GM19099 (cell line): Measurements from ENCODE around the gene CXCL13.

ENCODE experiments used
- POLR2A ChIP-seq: IDR thresholded peaks from 3 replicates; pipeline ENCODE4 v1.6.1; 2011; ENCODE audit warnings: low read depth; ENCODE audit not compliant: insufficient read length; ENCODE audit errors: extremely low read depth

Gene CXCL13

DNA sequence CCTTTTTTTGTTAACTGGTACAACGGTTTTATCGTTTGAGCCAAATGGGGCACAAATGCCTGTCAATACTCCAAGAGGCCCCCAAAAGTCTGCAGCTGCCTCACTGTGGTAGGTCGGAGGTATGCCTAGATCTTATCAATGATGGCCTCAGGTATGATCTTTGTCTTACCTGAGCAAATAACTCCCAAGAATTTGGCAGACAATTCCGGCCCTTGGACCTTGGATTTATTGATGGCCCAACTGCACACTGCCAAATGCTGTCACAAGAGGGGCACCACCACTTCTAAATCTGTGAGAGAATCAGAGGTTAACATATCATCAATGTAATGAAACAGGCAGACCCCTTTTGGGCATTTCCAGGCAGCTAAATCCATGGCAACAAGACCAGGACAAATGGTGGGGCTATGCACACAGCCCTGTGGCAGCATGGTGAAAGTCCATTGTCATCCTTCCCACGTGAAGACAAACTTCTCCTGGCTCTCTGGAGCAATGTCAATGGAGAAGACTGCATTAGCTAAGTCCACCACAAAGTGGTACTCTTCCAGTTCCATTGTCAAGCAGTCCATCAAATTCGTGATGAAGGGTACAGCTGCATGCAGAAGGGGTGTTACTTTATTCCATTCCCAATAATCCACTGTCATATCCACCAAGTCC lies 28.6 kb downstream of the CXCL13 start:
- no peak for TF ChIP-seq POLR2A

DNA sequence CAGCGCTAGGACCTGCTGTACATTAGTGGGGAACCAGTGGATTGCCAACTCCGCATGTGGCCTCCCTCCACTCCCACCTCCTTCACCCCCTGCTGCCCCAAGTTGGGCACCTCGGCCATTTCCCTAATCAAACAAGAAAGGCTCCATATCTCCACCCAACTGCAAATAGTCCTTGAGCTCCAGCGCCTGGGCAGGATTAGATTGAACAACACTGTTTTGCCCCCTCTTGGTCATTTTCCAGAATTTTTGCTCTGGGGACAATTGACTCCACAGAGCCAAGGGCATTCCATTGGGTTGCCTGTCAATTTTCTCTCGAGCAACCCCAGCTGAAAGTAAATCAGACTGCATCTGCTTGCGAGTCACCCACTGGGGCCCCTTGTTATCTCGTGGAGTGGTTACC lies 29.6 kb downstream of the CXCL13 start:
- no peak for TF ChIP-seq POLR2A

DNA sequence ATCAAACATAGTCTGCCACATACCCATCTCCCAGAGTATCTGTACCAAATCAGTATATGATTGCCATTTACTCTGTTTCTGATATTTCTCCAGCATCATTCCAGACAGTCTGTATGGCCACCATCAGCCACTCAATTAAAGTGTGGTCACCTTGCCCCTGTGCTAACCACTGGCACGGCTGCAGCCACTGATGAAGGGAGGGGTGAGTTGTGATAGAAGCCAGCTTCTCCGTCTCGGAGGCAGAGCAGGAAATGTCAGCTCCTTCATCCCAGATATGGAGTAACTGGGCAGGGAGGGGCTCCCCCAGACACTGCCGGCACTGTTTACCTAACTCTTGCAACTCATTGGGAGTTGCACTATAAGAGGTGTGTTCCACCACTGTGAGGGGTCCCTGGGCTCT lies 30.3 kb downstream of the CXCL13 start:
- no peak for TF ChIP-seq POLR2A

DNA sequence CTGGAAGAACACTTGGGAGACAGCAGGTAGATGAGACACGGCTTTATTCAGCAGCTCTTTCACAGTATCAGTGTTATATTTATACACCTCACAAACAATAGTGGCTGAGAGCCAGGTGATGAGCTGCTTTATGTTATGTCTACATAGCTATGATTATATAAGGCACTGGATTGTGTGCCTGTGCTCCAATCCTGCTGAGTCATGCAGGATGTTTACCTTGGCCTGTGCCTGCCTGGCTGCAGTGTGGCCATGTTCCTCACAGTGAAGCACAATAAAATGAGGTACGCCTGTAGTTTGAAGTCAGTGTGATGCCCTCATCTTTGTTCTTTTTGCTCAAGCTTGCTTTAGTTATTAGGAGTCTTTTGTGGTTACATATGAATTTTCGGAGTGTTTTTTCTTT lies 31.3 kb downstream of the CXCL13 start:
- TF ChIP-seq POLR2A: no peak

DNA sequence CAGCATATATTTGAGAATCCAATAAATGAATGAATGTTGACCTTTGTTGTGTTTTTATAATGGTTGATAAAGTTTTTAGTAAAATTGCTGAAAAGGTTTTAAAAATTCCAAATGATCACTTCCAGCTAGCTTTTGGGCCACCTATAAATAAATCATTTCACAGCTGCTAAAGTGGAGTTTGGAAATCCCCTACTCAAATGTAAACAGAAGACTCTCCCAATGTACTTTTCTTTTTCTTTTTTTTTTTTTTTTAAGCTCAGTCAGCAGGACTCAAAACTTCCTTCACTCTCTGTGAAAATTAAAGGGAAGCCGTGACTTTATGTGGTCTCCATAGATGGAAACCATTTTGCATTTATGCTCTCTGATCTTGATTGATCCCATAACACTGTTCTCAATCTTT lies 45.2 kb downstream of the CXCL13 start:
- TF ChIP-seq POLR2A: no peak

DNA sequence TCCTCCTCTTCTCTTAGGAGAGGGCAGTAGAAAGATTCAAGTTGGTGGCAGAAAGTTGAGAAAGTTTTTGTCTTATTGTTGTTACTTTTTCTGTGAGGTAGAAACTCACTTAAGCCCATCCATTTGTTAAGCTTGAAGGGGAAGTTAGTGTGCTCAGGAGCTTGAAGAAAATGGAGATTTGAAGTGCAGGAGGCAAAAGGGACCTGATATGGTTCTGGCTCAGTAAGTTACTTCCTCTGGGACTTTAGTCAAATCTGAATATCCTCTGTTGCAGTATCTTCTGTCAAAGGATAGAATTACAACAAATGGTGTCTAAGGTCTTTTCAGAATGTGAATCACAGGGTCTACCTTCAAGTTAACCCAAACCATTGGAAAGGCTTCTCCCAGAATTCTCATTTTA lies 46.2 kb downstream of the CXCL13 start:
- TF ChIP-seq POLR2A: no peak

DNA sequence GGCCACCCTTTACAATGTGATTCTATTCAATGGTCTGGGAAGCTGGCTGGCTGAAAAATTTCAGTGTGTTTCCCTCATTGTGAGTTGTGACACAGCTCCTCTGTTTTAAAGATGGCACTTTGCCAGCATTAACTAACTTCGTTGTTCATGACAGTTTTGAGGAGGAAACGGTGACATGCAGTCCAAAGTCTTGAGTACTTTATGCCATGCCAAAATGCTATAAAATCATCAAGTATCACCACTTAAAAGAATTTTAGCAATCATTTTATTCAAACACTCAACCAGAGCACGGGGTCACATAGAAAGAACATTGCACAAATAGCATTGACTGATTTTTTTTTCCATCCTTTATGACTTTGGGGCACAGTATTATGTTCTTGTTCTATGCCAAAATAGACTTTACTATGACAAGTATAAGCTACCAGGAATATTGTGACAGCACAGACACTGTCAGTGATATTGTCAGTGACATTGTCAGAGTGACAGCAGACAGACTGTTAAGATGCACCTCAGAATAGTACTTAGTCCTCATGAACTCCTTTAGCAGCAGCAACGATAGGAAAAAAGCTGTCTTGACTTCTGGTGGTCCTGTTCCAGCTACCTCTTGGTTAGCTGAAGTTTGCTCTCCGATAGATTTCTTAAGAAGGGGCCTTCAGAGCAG lies 46.7 kb downstream of the CXCL13 start:
- TF ChIP-seq POLR2A: no peak

DNA sequence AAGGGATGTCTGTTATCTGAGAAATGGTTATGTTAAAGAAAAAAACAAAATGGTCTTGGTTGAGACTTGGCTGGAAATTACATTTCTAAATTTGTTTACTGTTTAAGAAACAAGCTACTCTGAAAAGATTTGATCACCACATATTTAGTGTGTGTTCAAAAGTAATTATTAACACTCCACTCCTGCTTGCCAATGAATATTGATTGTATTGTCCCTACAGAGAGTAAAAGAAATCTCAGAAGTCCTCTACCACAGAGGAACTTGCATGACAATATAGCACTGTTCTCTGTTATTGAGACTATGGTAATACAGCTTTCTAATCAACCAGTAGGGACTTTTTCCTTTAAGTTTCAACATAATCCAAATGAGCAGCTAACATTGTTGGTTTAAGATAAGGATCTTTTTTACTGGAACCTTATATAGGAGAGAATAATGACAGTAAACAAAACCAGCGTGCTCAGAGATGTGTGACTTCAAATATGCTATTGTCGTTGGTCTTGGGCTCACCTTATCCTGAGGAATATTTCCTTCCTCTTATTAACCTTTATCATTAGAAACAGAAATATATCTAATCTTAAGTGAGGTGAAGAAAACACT lies 47.6 kb downstream of the CXCL13 start:
- no peak for TF ChIP-seq POLR2A
